ENCODE measurements around the gene NUDT14. TPM values are rescaled to one million over a fixed set of nuclear protein-coding genes. Genes with fewer than 3 reads are reported as not detected.

The NUDT14 gene
- total RNA-seq, 3 donors from 2014 or later, result 26.9 to 46.7 (median 37.9) TPM

DNA sequence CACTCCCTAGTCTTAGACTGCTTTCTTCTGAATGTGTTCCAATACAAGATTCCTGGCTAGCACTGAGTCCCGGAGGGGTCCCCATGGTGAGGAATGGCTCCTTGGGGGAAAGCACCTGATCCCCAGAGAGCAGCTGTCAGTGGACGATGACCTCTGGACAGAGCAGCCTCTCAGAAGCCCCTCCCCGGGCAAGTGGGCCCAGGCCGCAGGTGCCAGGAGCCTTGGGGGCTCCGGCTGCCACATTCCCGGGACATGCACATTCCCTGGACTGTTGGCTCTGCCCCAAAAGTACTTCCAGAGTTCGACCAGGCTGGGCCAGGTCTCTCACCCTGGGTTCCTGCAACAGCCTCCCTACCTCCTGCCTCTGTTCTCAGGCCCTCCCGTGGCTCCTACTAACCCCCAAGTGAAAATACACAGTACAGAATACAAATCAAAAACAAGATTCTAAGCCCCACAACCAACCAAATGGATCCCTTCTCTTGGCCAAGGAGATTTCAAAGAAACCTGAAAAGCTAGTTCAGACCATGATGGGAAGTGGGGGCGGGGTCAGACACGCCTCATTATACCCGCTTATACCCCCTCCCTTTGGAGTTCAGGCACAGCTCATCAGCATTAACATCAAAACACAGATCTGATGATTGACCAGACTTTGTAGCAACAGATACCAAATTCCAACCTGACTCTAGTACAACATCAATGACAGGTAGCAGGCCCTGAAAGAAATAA, 43.9 kb upstream of the NUDT14 start:
- no peaks in the 10 kb centered on the region for H3K36me3 ChIP-seq (ENCODE audit: low read depth)
- no peak overlapping the region for H3K4me3 ChIP-seq
- DNase-seq, result peak in 1 of 3 donors; percentile 10
- no peaks in the 10 kb centered on the region for H3K9me3 ChIP-seq
- no peak for ATAC-seq
- no peaks in the 10 kb centered on the region for H3K4me1 ChIP-seq (ENCODE audit: low read depth)
- intact Hi-C loops (cut with DNase I, micrococcal nuclease), result no loop called here
- TF ChIP-seq, protein P1, sequence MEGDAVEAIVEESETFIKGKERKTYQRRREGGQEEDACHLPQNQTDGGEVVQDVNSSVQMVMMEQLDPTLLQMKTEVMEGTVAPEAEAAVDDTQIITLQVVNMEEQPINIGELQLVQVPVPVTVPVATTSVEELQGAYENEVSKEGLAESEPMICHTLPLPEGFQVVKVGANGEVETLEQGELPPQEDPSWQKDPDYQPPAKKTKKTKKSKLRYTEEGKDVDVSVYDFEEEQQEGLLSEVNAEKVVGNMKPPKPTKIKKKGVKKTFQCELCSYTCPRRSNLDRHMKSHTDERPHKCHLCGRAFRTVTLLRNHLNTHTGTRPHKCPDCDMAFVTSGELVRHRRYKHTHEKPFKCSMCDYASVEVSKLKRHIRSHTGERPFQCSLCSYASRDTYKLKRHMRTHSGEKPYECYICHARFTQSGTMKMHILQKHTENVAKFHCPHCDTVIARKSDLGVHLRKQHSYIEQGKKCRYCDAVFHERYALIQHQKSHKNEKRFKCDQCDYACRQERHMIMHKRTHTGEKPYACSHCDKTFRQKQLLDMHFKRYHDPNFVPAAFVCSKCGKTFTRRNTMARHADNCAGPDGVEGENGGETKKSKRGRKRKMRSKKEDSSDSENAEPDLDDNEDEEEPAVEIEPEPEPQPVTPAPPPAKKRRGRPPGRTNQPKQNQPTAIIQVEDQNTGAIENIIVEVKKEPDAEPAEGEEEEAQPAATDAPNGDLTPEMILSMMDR (IDR thresholded peaks at IDR 0.05), result no peak

DNA sequence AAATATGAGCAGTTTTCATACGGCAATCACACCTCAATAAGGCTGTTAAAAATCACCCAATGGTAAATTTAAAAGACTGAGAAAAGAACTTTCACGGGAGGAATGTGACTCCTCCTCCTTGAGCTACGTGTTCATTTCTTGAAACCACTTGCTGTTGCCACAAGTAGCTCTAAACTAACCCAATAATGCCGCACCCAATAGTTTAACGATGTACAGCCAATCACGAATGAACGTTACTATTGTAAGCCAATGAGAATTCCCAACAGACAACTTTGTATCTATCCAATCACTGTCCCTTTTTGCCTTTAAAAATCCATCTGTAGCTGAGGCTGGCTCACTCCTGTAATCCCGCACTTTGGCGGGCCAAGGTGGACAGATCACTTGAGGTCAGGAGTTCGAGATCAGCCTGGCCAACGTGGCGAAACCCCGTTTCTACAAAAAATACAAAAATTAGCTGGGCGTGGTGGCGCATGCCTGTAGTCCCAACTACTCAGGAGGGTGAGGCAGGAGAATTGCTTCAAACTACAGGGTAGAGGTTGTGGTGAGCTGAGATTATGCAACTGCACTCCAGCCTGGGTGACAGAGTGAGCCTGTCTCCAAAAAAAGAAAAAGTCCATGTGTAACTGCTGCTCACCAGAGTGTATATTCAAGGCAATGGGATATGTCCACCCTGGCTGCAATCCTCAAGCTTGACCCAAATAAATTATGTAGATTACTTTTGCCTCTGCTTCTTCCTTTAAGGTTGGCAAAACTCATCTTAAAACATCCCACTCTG, 42.8 kb upstream of the NUDT14 start:
- no peak overlapping the region for H3K4me3 ChIP-seq
- intact Hi-C loops (cut with DNase I, micrococcal nuclease), result no loop called here
- no peak for DNase-seq
- no peaks in the 10 kb centered on the region for H3K36me3 ChIP-seq (ENCODE audit: low read depth)
- H3K9me3 ChIP-seq, result no peaks in the 10 kb centered on the region
- H3K4me1 ChIP-seq (ENCODE audit: low read depth), result no peaks in the 10 kb centered on the region
- TF ChIP-seq, protein P1 (IDR thresholded peaks at IDR 0.05), result no peak
- no peak for ATAC-seq

DNA sequence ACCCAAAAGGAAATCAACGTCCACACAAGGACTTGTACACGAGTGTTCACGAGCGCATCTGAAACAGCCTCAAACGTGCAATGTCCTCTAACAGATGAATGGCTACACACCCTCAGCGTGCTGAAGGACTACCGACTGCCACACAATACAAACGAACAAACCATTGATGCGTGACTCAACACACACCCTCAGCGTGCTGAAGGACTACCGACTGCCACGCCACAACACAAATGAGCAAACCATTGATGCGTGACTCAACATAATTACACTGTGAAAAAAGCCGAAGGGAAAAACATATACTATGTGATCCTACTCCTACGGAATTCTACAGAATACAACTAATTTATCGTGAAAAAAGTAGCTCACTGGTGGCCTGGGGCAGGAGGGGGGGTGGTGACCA, 42.1 kb upstream of the NUDT14 start:
- intact Hi-C loops (cut with DNase I, micrococcal nuclease), result no loop called here
- ATAC-seq, result no peak

GRCh38 chr14:105221598-105222178, 40.6 kb upstream of the NUDT14 start:
- peak in 1 of 3 donors; percentile 47 for DNase-seq
- Histone ChIP-seq H3K36me3 (ENCODE audit: low read depth) (no peaks in the 10 kb centered on the region), H3K4me3 (no peak overlapping the region), H3K4me1 (ENCODE audit: low read depth) (no peaks in the 10 kb centered on the region), H3K9me3 (no peaks in the 10 kb centered on the region)
- TF ChIP-seq, protein P1 (IDR thresholded peaks at IDR 0.05), result no peak
- ATAC-seq, result no peak
- intact Hi-C loops (cut with DNase I, micrococcal nuclease), result no loop called here

More for the DNA sequence above, 42.1 kb upstream of the NUDT14 start:
- TF ChIP-seq, protein P1 (IDR thresholded peaks at IDR 0.05), result no peak
- Histone ChIP-seq H3K36me3 (ENCODE audit: low read depth) (no peaks in the 10 kb centered on the region), H3K4me1 (ENCODE audit: low read depth) (no peaks in the 10 kb centered on the region), H3K9me3 (no peaks in the 10 kb centered on the region), H3K4me3 (no peak overlapping the region)
- DNase-seq, result no peak

DNA sequence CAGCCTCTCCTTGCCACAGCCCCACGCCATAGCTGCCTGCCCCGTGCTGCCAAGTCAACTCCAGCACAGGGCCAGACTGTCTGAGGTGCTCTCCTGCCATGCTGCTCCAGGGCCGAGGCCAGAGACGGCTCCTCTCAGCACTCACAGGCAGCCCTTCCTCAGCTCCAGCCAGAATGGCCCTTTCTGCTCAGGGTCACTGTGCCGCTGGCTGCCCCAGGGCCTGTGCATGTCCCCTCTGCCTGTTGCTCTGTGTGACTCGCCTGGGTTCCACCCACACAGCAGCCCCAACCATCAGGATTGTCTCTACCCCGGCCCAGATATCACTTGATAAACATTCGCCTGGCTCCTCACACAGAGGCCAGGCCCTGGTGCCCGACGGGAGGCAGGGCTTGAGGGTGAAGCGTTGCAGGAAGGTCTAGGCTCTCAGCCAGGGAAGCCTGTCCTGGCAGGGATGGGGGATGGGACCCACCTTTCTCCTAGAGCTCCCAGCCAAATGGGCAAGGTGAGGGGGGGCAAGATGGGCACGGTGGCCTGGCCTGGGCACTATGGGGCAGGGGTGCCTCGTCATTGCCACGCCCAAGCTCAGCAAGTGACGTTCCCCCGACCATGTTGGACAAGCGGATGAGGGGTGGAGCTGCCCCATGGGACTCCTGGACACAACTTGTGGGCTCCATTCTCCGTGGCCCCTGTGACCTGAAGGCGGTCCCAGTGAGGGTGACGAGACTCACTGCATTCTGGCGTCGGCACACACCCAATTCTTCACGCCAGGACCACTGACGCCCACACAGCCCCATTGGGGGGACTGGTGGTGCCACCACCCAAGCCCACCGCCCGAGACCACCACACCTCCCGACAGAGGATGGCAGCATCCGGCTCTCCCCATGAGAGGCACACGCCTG, 39.8 kb upstream of the NUDT14 start:
- intact Hi-C loops (cut with DNase I, micrococcal nuclease), result no loop called here
- DNase-seq (peak in 1 of 3 donors; percentile 39), ATAC-seq (no peak)
- TF ChIP-seq, protein P1 (IDR thresholded peaks at IDR 0.05), result no peak
- no peaks in the 10 kb centered on the region for H3K4me1 ChIP-seq (ENCODE audit: low read depth)
- H3K4me3 ChIP-seq, result no peak overlapping the region
- no peaks in the 10 kb centered on the region for H3K36me3 ChIP-seq (ENCODE audit: low read depth)
- H3K9me3 ChIP-seq, result no peaks in the 10 kb centered on the region
